HG03097 (cell line): ENCODE data around the gene WDR73.
"Not testable (repeated sequence)": the region's sequence is repeated elsewhere in the genome, so short reads cannot be mapped to it uniquely, and the experiment has no call there.

ENCODE experiments used
- ATAC-seq: cut with Tn5 transposase; IDR thresholded peaks from one replicate; pipeline ENCODE4 v1.9.1; 2021; ENCODE audit not compliant: unreplicated experiment, low FRiP score

WDR73 gene

GRCh38 chr15:84653910-84654688 is at the start of gene WDR73:
TSS of gene WDR73 (minus strand) at chr15:84654283. CDS start at chr15:84654274, 9 bp downstream.
- peak; percentile 73 for ATAC-seq

GRCh38 chr15:84703808-84704207 is 49.7 kb upstream of the WDR73 start:
- no peak for ATAC-seq

GRCh38 chr15:84702961-84703482 is 48.9 kb upstream of the WDR73 start:
- ATAC-seq: no peak

GRCh38 chr15:84699538-84700191 is 45.6 kb upstream of the WDR73 start:
- no peak for ATAC-seq

GRCh38 chr15:84697236-84697990 is 43.3 kb upstream of the WDR73 start:
- ATAC-seq: no peak

- no peak for ATAC-seq
Measured at GRCh38 chr15:84696757-84697156, 42.7 kb upstream of the WDR73 start.

- no peak for ATAC-seq
Measured at GRCh38 chr15:84690342-84690741, 36.3 kb upstream of the WDR73 start.

- no peak for ATAC-seq
Measured at GRCh38 chr15:84689858-84690257, 35.8 kb upstream of the WDR73 start.

- ATAC-seq: not testable (repeated sequence)
Measured at GRCh38 chr15:84686446-84686845, 32.4 kb upstream of the WDR73 start.

GRCh38 chr15:84685304-84685703 is 31.2 kb upstream of the WDR73 start:
- ATAC-seq: no peak

GRCh38 chr15:84684092-84684491 is 30.0 kb upstream of the WDR73 start:
- ATAC-seq: no peak

- no peak for ATAC-seq
Measured at GRCh38 chr15:84681831-84682230, 27.7 kb upstream of the WDR73 start.

- no peak for ATAC-seq
Measured at GRCh38 chr15:84671211-84671610, 17.1 kb upstream of the WDR73 start.

GRCh38 chr15:84669726-84670125 is 15.6 kb upstream of the WDR73 start:
- ATAC-seq: no peak

GRCh38 chr15:84668221-84668982 is 14.3 kb upstream of the WDR73 start:
- ATAC-seq: no peak

- no peak for ATAC-seq
Measured at GRCh38 chr15:84666373-84666772, 12.3 kb upstream of the WDR73 start.

- no peak for ATAC-seq
Measured at GRCh38 chr15:84661001-84661400, 6.9 kb upstream of the WDR73 start.

- no peak for ATAC-seq
Measured at GRCh38 chr15:84659904-84660781, 6.1 kb upstream of the WDR73 start.

GRCh38 chr15:84658788-84659411 is 4.8 kb upstream of the WDR73 start:
- ATAC-seq: no peak
